Left lobe of liver (tissue), 2 donors: ENCODE data around the gene NHS. TPM values are rescaled to one million over a fixed set of nuclear protein-coding genes. Genes with fewer than 3 reads are reported as not detected.
A peak's percentile ranks its signal among the peaks of the same experiment; 100 is the strongest.

Experiments
- ATAC-seq: fragments of 200-7000 bp; cut with Tn5 transposase; one replicate; pipeline ENCODE4 v1.9.1; 2020; ENCODE audit warnings: mild to moderate bottlenecking, moderate library complexity
- DNase-seq: peaks from one replicate; pipeline ENCODE4 v3.0.0-alpha.2; 2020; ENCODE audit warnings: low spot score
- total RNA-seq: library from RNA; stranded (reverse); gene quantifications from one replicate; pipeline ENCODE4 v1.2.1, GENCODE V29; 2021
- donor health status: DM: no; HTN: no; CAD: no; lungs with moderate emphysema.
- donor health status: DM: no; HTN: yes; CAD: no.

The NHS gene
- 0.10 TPM for total RNA-seq

- peak; percentile 70 for ATAC-seq
- no peak for DNase-seq
Observed at GRCh38 chrX:17374619-17375366, at the start of gene NHS. NHS (plus strand) TSS chrX:17375200; CDS start chrX:17375758, 558 bp downstream.

GRCh38 chrX:17328837-17329236 is 46.2 kb upstream of the NHS start:
- DNase-seq (no peak), ATAC-seq (no peak)

- DNase-seq (no peak), ATAC-seq (no peak)
Observed at GRCh38 chrX:17336377-17336776, 38.6 kb upstream of the NHS start.

- no peak for DNase-seq
- no peak for ATAC-seq
Observed at GRCh38 chrX:17355976-17356375, 19.0 kb upstream of the NHS start.

GRCh38 chrX:17359500-17359899 is 15.5 kb upstream of the NHS start:
- no peak for ATAC-seq
- no peak for DNase-seq

- ATAC-seq (no peak), DNase-seq (no peak)
Observed at GRCh38 chrX:17361620-17362019, 13.4 kb upstream of the NHS start.

- DNase-seq (no peak), ATAC-seq (no peak)
Observed at GRCh38 chrX:17368002-17368401, 7.0 kb upstream of the NHS start.

GRCh38 chrX:17369309-17369708 is 5.7 kb upstream of the NHS start:
- ATAC-seq: no peak
- DNase-seq: no peak

GRCh38 chrX:17370191-17370590 is 4.8 kb upstream of the NHS start:
- no peak for ATAC-seq
- DNase-seq: no peak

- DNase-seq (no peak), ATAC-seq (no peak)
Observed at GRCh38 chrX:17372052-17372451, 2.9 kb upstream of the NHS start.

- DNase-seq (no peak), ATAC-seq (no peak)
Observed at GRCh38 chrX:17373337-17373736, 1.7 kb upstream of the NHS start.

GRCh38 chrX:17375367-17375636 is 302 bp downstream of the NHS start:
- ATAC-seq (no peak), DNase-seq (no peak)

GRCh38 chrX:17375637-17376430 is 834 bp downstream of the NHS start:
- DNase-seq: no peak
- ATAC-seq: peak; percentile 69

- no peak for DNase-seq
- ATAC-seq: no peak
Observed at GRCh38 chrX:17376431-17377077, 1.6 kb downstream of the NHS start.

- ATAC-seq (no peak), DNase-seq (no peak)
Observed at GRCh38 chrX:17377091-17377717, 2.2 kb downstream of the NHS start.

GRCh38 chrX:17377795-17378194 is 2.8 kb downstream of the NHS start:
- DNase-seq (no peak), ATAC-seq (no peak)

GRCh38 chrX:17380221-17380620 is 5.2 kb downstream of the NHS start:
- DNase-seq (no peak), ATAC-seq (no peak)

GRCh38 chrX:17390419-17390850 is 15.4 kb downstream of the NHS start:
- ATAC-seq (no peak), DNase-seq (no peak)

GRCh38 chrX:17395154-17395553 is 20.2 kb downstream of the NHS start:
- no peak for DNase-seq
- no peak for ATAC-seq

- DNase-seq (no peak), ATAC-seq (no peak)
Observed at GRCh38 chrX:17397074-17397473, 22.1 kb downstream of the NHS start.

GRCh38 chrX:17403189-17403691 is 28.2 kb downstream of the NHS start:
- ATAC-seq: no peak
- no peak for DNase-seq
